CD4-positive, alpha-beta T cell treated with Interleukin-6 for 4 hours (primary cell): ENCODE data around the gene ZNF846.
"Not testable (repeated sequence)": the region's sequence is repeated elsewhere in the genome, so short reads cannot be mapped to it uniquely, and the experiment has no call there.

Source experiments
- DNase-seq: peaks from one replicate; pipeline ENCODE4 v3.0.0-alpha.2; 2020; ENCODE audit warnings: mixed read lengths

ZNF846 gene

DNA sequence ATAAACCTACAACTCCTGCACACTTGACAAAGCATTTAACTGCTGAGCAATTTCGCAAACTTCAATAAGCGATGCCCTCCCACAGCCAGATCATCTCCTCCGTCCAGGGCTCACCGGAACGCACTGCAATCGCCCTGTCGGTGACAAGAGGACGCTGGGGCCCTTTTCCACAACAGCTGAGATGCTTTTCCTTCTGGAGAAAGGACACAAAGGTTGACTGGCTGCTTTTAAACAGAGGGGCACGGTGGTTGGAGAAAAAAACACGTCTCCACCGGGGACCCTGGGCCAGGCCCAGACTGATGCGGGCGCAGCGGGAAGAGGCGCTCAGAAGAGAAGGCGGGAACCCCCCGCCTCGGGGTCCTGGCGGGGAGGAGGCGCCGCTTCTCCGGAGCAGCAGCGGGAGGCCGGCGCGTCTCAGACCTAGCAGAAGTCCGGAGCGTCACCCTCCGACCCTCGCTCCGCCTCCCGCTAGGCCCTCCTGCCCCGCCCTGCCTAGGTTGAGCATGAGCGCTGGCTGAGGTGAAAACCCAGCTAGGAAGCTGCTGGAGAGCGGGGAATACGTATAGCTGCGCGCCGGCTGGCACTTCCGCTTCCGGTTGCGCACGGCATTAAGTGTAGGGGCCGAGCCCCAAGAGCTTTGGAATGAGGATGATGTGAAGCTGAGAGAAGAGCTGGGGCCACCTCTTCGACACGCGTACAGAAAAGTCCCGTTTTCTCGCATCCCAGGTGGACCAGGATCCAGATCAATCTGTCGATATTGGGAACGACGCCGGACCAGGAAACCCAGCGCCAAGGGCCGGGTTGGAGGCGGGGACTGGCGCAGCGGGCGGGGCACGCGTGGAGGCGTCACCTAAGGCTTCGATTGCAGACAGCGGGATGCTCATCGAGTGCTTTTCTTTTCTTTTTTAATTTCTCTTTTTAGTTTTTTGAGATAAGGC lies at the start of gene ZNF846:
Gene ZNF846 (minus strand): TSS at position 564 of the 938 bp plus-strand sequence. CDS start 3,788 bp downstream, outside the sequence.
- DNase-seq, result peak; percentile 94

DNA sequence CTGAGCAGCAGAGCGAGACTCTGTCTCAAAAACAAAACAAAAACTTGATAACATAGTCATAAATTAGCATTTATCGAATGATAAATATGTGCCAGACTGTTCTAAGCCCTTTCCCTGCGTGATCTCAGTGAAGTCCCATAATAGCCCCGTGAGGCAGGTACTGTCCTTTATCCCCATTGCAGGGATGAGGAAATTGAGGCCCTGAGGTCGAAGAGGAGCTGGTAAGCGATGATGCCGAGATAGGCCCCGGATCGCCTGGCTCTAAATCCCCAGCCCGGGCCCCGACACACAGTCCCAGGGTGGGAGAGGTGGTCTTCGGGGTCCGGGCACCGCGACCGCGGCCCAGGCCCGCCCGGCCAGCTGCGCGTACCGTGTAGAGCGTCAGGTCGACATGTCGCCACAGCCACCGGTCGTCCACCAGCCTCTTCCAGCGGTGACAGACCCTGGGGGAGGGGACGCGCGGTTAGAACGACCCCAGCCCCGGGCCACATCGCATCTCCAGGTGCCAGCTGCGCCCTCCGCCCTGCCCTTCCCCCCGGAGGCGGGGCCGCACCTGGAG lies 49.7 kb upstream of the ZNF846 start:
- DNase-seq, result no peak

DNA sequence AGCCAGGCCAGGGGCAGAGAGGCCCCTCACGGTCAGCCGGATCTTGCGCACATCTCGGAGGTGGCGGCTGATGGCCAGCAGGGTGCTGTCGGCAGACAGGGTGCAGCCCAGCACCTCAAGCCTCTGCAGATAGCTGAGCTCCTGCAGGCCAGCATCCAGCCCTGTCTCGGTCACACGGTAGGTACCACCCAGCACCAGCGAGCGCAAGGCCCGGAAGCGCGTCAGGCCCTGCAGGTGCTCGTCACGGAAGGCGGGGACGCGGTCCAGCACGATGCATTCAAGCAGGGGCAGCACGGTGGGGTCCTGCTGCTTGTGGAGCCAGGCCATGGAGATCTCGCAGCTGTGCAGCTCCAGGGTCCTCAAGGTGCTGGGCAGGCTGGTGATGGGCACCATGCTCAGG lies 42.6 kb upstream of the ZNF846 start:
- no peak for DNase-seq

DNA sequence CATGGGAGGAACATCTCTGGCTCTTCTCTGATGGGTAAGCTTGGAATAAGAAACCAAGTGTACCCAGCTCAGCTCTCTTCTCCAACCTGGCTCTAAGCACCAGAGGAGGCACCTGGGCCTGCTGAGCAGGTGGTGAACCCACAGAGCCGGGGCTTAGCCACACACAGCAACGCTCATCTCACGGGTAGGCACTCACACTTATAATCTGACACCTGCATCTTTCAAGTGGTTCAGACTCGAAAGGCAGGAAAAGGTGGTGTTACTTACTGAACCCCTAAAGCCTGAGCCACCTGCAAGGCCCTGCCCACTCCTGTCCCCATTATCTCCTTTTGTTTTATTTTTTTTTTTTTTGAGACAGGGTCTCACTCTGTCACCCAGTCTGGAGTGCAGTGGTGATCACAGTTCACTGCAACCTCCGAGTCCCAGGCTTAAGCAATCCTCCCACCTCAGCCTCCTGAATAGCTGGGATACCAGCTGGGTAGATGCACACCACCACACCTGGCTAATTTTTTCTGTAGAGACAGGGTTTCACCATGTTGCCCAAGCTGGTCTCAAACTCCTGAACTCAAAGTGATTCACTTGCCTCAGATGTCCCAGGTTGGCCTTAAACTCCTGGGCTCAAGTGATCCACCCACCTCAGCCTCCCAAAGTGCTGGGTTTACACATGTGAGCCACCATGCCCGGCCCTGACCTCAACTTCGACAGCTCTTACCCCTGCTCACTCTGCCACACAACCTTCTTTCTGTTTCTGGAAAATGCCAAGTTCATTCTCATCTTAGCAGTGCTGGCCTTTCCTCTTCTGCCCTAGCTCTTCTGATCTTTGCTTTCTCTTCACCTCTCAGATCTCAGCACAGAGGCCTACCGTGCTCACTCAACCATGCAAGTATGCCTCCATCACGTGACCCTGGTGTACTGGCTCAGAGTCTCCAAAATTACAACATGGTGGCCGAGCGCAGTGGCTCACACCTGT lies 40.6 kb upstream of the ZNF846 start:
- DNase-seq, result peak; percentile 61

GRCh38 chr19:9806803-9807202 lies 38.3 kb upstream of the ZNF846 start:
- DNase-seq, result no peak

- DNase-seq, result no peak
These were observed 33.4 kb upstream of the ZNF846 start for GRCh38 chr19:9801976-9802375.

- DNase-seq, result no peak
These were observed 30.6 kb upstream of the ZNF846 start for GRCh38 chr19:9799162-9799561.

DNA sequence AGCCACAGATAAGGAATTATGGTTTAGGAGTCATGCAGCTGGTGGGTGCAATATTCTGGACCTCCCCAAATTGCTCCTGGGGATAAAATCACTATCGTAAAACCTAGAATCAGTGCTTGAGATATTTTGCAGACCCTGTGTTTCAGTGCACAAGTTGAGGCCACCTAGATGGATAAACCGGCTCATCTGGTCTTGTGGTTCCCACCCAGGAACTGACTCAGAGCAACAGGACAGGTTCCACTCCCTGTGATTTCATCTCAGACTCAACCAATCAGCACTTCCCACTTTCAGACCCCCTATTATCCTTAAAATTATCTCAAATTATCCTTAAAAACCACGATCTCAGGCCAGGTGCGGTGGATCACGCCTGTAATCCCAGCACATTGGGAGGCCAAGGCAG lies 29.3 kb upstream of the ZNF846 start:
- no peak for DNase-seq

GRCh38 chr19:9796113-9796773 lies 27.7 kb upstream of the ZNF846 start:
- peak; percentile 88 for DNase-seq

DNA sequence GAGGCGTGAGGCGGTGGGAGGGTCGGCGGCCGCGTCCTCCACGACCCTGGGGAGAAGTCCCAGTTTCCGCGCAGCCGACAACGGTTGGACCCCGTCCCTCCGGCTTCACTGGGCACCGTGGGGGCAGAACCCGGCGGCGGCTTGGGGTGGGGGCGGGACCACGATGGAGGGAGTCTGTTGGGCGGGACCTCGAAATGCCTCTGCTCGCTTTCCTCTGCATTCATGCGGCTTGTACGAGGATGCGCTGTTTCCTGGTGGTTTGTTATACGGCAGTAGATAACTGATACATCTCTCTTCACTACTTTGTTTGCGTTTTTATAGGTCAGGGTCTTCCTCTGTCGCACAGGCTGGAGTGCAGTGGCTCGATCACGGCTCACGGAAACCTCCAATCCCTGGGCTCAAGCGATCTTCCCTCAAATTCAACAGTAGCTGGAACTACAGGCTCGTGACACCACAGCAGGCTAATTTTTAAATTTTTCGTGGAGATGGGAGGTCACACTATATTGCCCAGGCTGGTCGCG lies 24.6 kb upstream of the ZNF846 start:
- peak; percentile 73 for DNase-seq

DNA sequence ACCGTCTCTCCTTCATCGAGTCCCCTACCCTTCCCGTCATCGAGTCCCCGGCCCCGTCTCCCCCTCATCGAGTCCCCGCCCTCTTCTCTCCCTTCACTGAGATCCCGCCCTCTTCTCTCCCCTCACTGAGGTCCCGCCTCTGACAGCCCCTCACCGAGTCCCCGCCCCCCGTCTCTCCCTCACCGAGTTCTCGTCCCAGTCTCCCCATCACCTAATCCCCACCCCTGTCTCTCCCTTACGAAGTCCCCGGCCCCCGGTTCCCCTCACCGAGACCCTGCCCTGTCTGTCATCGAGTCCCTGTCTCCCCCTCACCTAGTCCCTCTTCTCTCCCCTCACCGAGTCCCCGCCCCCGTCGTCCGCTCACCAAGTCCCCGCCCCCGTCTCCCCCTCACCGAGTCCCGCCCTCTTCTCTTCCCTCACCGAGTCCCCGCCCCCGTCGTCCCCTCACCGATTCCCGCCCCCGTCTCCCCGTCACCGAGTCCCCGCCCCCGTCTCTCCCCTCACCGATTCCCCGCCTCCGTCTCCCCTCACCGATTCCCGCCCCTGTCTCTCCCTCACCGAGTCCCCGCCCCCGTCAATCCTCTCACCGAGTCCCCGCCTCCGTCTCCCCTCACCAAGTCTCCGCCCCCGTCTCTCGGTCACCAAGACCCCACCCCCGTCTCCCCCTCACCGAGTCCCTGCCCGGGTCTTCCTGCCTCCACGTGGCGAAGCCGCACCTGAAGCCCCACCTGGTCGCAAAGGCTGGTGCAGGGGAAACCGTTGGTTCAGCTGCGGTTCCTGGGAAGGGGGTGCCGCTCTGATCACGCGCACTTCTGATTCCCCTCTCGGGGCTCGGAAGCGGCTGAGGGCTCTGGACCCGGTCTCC lies 23.9 kb upstream of the ZNF846 start:
- DNase-seq, result peak; percentile 99

- DNase-seq, result peak; percentile 98
These were observed 23.1 kb upstream of the ZNF846 start for GRCh38 chr19:9791552-9792205.

DNA sequence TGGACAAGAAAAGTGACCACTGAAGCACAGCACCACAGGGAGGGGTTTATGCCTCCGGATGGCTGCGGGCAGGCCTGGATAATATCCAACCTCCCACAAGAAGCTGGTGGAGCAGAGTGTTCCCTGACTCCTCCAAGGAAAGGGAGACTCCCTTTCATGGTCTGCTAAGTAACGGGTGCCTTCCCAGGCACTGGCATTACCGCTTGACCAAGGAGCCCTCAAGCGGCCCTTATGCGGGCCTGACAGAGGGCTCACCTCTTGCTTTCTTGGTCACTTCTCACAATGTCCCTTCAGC lies 22.5 kb upstream of the ZNF846 start:
- DNase-seq, result not testable (repeated sequence)

DNA sequence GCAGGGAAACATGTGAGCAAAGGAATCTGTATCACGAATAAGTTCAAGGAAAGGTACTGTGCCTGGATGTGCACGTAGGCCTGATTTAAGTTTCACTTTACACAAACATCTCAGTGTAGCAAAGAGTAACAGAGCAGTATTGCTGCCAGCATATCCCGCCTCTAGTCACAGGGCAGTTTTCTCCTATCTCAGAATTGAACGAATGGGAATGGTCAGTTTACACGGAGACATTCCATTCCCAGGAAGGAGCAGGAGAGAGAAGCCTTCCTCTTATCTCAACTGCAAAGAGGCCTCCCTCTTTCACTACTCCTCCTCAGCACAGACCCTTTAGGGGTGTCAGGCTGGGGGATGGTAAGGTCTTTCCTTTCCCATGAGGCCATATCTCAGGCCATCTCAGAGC lies 21.0 kb upstream of the ZNF846 start:
- DNase-seq, result not testable (repeated sequence)

- DNase-seq, result no peak
These were observed 20.5 kb upstream of the ZNF846 start for GRCh38 chr19:9789066-9789465.

- not testable (repeated sequence) for DNase-seq
These were observed 20.1 kb upstream of the ZNF846 start for GRCh38 chr19:9788604-9789003.

GRCh38 chr19:9786819-9787218 lies 18.3 kb upstream of the ZNF846 start:
- DNase-seq, result no peak

DNA sequence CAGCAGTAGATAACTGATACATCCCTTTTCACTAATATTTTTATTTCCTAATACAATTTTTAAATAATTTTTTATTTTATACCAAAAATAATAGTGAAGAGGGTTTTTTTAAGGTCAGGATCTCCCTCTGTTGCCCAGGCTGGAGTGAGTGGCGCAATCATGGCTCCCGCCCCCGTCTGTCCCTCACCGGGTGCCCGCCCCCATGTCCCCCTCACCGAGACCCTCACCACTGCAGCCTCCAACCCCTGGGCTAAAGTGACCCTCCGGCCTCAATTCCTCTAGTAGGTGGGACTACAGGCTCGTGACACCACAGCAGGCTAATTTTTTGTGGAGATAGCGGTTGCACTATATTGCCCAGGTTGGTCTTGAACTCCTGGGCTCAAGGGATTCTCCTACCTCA lies 17.8 kb upstream of the ZNF846 start:
- no peak for DNase-seq

DNA sequence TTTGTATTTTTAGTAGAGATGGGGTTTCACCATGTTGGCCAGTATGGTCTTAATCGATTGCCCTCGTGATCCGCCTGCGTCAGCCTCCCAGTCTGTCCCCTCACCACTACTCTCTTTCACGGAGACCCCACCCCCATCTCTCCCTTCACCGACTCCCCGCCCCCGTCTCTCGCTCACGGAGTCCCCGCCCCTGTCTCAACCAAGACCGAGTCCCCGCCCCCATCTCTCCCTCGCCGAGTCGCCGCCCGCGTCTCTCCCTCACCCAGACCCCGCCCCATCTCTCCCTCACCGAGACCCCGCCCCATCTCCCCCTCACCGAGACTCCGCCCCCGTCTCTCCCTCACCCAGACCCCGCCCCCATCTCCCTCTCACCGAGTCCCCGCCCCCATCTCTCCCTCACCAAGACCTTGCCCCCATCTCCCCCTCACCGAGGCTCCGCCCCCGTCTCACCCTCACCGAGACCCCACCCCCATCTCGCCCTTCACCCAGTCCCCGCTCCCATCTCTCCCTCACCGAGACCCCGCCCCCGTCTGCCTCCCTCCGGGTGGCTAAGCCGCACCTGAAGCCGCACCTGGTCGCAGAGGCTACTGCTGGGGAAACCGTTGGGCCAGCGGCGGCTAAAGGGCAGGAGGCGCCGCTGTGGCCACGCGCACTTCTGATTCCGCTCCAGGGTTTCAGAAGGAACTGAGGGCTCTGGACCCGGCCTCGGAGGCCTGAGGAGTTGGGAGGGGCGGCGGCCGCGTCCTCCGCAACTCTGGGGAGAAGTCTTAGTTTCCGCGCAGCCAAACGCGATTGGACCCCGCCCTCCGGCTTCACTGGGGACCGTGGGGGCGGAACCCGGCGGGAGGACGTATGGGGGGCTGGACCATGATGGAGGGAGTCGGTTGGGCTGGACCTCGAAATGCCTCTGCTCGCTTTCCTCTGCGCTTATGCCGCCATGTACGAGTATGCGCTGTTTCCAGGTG lies 17.1 kb upstream of the ZNF846 start:
- peak; percentile 99 for DNase-seq

DNA sequence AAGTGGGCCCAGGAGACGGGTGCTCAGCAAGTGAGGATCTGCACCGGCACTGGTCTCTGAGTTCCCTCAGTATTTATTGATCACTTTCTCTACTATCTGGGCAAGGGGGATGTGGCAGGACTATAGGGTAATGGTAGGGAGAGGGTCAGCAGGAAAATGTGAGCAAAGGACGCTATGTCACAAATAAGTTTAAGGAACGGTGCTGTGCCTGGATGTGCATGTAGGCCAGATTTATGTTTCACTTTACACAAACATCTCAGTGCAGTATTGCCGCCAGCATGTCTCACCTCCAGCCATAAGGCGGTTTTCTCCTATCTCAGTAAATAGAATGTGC lies 15.6 kb upstream of the ZNF846 start:
- DNase-seq, result not testable (repeated sequence)
